Measurements from ENCODE around the gene PAQR5. TPM values are rescaled to one million over a fixed set of nuclear protein-coding genes. Genes with fewer than 3 reads are reported as not detected.

PAQR5 gene
- total and polyA plus RNA-seq, 2 donors (not counting 3 experiments of a cell fraction or from before 2014, with no cell fraction given): 0.08 to 0.09 TPM

GRCh38 chr15:69375151-69375790 lies 76.6 kb downstream of the PAQR5 start:
- Histone ChIP-seq H3K27ac (ENCODE audit: insufficient read depth, low read depth, low read length) (no peak overlapping the region), H3K9me1 (replicated peaks; ENCODE audit: control insufficient read depth, extremely low read depth, insufficient read depth, low read length) (no peaks in the 10 kb centered on the region), H3K4me3 (replicated peaks in 1 of 3; ENCODE audit: insufficient read depth in 1 of 3, low read depth in 1 of 3, low read length in 3 of 3) (no peak overlapping the region), H3K79me2 (ENCODE audit: control insufficient read depth, insufficient read depth, low read length) (no peaks in the 10 kb centered on the region), H3K9me3 (replicated peaks; ENCODE audit: control insufficient read depth, insufficient read depth, low read length) (no peaks in the 10 kb centered on the region), H3K36me3 (ENCODE audit: control insufficient read depth in 2 of 2, extremely low read depth in 1 of 2, insufficient read depth in 2 of 2, low read length in 2 of 2) (no peaks in the 10 kb centered on the region), H2AFZ (ENCODE audit: low read depth, low read length) (no peak overlapping the region), H3K9ac (replicated peaks; ENCODE audit: extremely low read depth, insufficient read depth, low read length) (no peak overlapping the region), H3K4me1 (ENCODE audit: control insufficient read depth, extremely low read depth, insufficient read depth, low read length) (no peaks in the 10 kb centered on the region), H3K27me3 (ENCODE audit: control insufficient read depth in 2 of 2, insufficient read depth in 2 of 2, low read length in 2 of 2) (peaks cover 0 to 1% of the 10 kb centered on the region in 2 experiments), H4K20me1 (replicated peaks; ENCODE audit: control insufficient read depth, extremely low read depth, insufficient read depth, low read length) (no peaks in the 10 kb centered on the region), H3K4me2 (ENCODE audit: insufficient read depth, low read length) (no peak overlapping the region)
- POLR2A ChIA-PET: no interaction called here
- CTCF ChIA-PET: interaction anchor here (1.0 to 4.1 kb wide), 2 partner anchors 19 to 110 kb away, joined by 4 to 18 read pairs; no protein-coding TSS in a partner anchor
- dilution Hi-C loops (cut with MboI; ENCODE audit: extremely low pct_ligation_motif_present, low sequenced_read_pairs) (no loop called here), intact Hi-C loops (cut with micrococcal nuclease) (no loop called here)
- BruUV-seq (replicated peaks): no TSS peak
- FAIRE-seq (no peak), DNase-seq (ENCODE audit: low read depth, low spot score) (no peak)
- TF ChIP-seq POLR2AphosphoS5 (IDR thresholded peaks at IDR 0.05; ENCODE audit: insufficient read depth, low read depth, low read length) (no peak), JUN (IDR thresholded peaks at IDR 0.05; ENCODE audit: borderline replicate concordance, insufficient read depth, insufficient read length, low read depth) (no peak), GATA2 (IDR thresholded peaks at IDR 0.05; ENCODE audit: insufficient read depth, insufficient read length, low read depth, low read length) (no peak), MAX (IDR thresholded peaks at IDR 0.05; ENCODE audit: insufficient read depth, insufficient read length) (no peak), FOS (IDR thresholded peaks at IDR 0.05; ENCODE audit: borderline replicate concordance, insufficient read depth, low read length) (no peak), POLR2A (IDR thresholded peaks at IDR 0.05; ENCODE audit: low read depth, low read length) (no peak), EZH2 (IDR thresholded peaks at IDR 0.05; ENCODE audit: borderline replicate concordance, low read depth, low read length, severe bottlenecking) (no peak), MYC (IDR thresholded peaks at IDR 0.05; ENCODE audit: low read depth, low read length) (no peak)
- TF ChIP-seq, protein P1, sequence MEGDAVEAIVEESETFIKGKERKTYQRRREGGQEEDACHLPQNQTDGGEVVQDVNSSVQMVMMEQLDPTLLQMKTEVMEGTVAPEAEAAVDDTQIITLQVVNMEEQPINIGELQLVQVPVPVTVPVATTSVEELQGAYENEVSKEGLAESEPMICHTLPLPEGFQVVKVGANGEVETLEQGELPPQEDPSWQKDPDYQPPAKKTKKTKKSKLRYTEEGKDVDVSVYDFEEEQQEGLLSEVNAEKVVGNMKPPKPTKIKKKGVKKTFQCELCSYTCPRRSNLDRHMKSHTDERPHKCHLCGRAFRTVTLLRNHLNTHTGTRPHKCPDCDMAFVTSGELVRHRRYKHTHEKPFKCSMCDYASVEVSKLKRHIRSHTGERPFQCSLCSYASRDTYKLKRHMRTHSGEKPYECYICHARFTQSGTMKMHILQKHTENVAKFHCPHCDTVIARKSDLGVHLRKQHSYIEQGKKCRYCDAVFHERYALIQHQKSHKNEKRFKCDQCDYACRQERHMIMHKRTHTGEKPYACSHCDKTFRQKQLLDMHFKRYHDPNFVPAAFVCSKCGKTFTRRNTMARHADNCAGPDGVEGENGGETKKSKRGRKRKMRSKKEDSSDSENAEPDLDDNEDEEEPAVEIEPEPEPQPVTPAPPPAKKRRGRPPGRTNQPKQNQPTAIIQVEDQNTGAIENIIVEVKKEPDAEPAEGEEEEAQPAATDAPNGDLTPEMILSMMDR (IDR thresholded peaks at IDR 0.05; ENCODE audit: extremely low read depth in 1 of 2, insufficient read depth in 1 of 2, low read depth in 1 of 2, low read length in 2 of 2): no peak

All from endothelial cell of umbilical vein (primary cell).